GM19023 (cell line): ENCODE results near the gene KLHL10.

ENCODE experiments used
- ATAC-seq: cut with Tn5 transposase; IDR thresholded peaks from one replicate; pipeline ENCODE4 v1.9.1; 2021; ENCODE audit warnings: mild to moderate bottlenecking, moderate library complexity; ENCODE audit not compliant: unreplicated experiment

The KLHL10 gene

DNA sequence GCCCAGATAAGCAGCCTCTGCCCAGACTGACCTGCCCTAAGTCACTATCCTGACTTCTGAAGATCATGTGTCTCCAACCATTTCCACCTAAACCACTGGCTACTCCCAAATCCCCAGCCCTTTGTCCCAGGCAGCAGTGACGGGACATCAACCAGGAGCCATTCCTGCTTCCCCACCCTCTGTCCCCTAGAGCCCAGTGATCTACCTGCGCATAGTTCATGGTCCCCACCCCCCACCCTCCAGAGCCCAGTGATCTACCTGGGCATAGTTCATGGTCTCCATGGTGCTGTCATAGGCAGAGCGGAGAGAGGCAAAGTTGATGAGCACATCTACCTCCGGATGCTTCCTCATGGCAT lies 54.4 kb downstream of the KLHL10 start:
- ATAC-seq: no peak

DNA sequence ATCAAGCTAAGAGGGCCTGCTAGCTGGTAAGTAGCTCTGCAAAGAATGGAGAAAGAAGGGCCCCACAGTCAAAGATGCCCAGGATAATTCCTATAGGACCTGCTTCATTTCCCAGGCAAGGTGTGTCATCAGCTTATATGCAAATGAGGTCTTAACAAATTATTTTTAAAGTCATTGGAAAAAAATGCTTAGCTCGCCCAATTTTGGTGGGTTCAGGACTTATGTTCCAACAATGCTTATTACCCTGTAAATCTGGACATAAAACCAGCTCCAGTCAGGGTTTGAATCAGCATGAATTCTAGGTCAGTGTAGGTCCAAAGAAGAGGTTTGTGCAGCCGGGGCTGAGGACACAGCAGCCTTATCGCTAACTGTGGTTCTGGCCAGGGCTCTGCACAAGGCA lies 55.8 kb downstream of the KLHL10 start:
- no peak for ATAC-seq

DNA sequence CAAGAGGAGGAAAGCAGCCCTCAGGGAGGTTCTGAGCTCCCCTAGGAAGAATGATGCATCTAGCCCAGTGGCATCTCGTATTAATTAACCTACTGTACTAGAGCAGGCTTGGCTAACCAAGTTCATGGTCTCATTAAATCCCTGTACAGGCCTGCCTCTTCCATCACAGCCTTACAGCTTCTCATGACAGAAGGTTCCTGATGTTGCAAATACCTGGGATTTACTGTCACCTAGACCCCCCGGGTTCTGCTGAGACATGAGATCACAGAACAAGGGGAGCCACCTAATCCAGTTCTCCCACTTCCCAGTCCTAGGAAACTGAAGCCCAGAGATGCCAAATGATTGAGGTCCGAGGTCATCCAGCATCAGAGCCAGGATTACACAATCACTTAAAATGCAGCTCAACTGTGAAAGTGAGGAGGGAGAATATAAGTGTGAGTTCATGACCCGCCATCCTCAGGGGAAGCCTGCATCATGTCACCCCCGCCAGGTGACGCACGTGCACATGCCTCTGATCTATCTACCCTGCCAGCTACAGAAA lies 57.2 kb downstream of the KLHL10 start:
- no peak for ATAC-seq

DNA sequence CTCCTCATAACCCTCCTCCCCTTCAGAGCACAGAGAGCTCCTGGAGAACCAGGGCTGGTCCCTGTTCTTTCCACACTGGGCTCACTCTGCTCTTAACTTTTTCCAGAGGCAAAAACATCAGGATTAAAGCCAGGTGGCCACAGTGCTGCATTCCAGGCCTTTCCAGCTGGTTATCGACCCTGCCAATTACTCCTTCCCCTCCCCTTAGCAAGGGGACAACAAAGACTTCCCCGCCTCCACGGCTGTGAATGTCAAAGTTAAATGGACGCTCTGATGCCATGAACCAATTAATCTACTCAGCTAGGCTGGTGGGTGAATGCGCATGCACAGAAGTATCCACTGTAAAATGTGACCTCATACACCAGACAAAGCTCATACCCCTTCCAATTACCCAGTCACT lies 58.0 kb downstream of the KLHL10 start:
- ATAC-seq: no peak

DNA sequence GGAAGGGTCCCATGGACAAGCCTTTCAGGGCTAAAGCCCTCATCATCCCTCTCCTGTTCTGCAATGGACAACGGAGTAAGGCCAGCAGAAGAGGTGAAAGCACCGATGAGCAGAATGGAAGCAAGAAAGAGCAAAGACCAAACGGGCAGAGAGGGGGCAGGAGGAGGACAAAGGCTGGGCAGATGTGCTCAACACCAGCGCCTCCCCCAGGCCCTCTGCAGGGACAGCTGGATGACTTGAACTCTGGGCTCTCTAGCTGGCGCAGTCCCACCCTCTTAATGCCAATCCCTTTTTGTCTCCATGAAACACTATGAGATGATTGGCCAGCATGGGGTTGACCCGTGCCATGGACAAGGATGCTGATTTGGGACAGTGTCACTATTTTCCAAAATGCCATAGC lies 59.1 kb downstream of the KLHL10 start:
- no peak for ATAC-seq
